ENCODE measurements around the gene AWAT2. TPM values are rescaled to one million over a fixed set of nuclear protein-coding genes. Genes with fewer than 3 reads are reported as not detected.

The AWAT2 gene
- total and polyA plus RNA-seq, 2 experiments from 2014 or later = not detected

DNA sequence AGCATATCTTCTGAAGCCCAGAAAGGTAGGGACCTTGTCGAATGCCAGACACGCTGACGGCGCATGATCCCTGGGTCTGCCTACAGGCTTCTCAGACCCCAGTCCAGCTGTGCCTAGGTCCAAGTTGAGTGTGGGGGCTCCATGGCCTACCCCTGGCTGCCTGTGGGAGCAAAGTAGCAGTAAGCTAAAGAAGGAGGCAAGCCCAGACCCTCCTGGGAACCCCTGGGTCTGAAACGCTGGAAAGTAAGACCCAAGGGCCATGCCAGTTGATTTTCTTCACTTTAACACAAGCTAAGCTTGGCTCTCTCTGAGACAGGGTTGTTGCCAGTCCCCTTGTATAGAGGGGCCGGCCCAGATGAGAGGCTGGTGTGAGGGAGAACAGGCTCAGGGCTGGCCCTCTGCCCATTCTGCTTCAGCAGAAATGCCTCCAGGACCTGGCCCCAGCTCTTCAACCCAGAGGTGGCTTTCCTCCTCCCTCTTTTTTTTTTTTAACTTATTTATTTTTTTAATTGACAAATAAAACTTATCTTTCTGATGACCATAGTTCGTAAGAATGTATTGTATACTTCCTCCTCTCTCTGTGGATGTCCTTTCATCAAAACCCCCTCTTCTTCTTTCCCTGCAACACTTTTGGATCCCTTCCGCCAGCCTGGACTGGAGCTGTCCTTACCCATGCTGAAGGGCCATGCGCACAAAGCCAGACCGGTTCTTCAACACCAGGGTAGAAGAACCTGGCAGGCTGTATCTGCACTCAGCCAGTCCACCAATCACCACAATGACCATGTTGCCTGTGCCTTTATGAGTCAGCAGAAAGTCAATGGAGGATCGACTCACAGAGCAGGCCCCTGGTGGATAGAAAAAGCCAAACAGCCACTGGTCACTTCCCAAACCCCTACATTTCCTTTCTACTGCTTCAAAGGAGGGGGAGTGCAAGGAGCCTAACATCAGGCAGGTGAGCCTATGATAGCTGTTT is 7.1 kb downstream of the AWAT2 start (continued):
- TF ChIP-seq, protein P1, sequence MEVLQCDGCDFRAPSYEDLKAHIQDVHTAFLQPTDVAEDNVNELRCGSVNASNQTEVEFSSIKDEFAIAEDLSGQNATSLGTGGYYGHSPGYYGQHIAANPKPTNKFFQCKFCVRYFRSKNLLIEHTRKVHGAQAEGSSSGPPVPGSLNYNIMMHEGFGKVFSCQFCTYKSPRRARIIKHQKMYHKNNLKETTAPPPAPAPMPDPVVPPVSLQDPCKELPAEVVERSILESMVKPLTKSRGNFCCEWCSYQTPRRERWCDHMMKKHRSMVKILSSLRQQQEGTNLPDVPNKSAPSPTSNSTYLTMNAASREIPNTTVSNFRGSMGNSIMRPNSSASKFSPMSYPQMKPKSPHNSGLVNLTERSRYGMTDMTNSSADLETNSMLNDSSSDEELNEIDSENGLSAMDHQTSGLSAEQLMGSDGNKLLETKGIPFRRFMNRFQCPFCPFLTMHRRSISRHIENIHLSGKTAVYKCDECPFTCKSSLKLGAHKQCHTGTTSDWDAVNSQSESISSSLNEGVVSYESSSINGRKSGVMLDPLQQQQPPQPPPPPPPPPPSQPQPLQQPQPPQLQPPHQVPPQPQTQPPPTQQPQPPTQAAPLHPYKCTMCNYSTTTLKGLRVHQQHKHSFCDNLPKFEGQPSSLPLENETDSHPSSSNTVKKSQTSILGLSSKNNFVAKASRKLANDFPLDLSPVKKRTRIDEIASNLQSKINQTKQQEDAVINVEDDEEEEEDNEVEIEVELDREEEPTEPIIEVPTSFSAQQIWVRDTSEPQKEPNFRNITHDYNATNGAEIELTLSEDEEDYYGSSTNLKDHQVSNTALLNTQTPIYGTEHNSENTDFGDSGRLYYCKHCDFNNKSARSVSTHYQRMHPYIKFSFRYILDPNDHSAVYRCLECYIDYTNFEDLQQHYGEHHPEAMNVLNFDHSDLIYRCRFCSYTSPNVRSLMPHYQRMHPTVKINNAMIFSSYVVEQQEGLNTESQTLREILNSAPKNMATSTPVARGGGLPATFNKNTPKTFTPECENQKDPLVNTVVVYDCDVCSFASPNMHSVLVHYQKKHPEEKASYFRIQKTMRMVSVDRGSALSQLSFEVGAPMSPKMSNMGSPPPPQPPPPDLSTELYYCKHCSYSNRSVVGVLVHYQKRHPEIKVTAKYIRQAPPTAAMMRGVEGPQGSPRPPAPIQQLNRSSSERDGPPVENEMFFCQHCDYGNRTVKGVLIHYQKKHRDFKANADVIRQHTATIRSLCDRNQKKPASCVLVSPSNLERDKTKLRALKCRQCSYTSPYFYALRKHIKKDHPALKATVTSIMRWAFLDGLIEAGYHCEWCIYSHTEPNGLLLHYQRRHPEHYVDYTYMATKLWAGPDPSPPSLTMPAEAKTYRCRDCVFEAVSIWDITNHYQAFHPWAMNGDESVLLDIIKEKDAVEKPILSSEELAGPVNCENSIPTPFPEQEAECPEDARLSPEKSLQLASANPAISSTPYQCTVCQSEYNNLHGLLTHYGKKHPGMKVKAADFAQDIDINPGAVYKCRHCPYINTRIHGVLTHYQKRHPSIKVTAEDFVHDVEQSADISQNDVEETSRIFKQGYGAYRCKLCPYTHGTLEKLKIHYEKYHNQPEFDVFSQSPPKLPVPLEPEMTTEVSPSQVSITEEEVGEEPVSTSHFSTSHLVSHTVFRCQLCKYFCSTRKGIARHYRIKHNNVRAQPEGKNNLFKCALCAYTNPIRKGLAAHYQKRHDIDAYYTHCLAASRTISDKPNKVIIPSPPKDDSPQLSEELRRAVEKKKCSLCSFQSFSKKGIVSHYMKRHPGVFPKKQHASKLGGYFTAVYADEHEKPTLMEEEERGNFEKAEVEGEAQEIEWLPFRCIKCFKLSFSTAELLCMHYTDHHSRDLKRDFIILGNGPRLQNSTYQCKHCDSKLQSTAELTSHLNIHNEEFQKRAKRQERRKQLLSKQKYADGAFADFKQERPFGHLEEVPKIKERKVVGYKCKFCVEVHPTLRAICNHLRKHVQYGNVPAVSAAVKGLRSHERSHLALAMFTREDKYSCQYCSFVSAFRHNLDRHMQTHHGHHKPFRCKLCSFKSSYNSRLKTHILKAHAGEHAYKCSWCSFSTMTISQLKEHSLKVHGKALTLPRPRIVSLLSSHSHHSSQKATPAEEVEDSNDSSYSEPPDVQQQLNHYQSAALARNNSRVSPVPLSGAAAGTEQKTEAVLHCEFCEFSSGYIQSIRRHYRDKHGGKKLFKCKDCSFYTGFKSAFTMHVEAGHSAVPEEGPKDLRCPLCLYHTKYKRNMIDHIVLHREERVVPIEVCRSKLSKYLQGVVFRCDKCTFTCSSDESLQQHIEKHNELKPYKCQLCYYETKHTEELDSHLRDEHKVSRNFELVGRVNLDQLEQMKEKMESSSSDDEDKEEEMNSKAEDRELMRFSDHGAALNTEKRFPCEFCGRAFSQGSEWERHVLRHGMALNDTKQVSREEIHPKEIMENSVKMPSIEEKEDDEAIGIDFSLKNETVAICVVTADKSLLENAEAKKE (CRISPR knock-in tag; IDR thresholded peaks at IDR 0.05) = no peak
- TF ChIP-seq ZNF114 (CRISPR knock-in tag; IDR thresholded peaks at IDR 0.05) (no peak), EZH2 (IDR thresholded peaks at IDR 0.05; ENCODE audit: low read depth, unreplicated experiment) (no peak), NANOG (IDR thresholded peaks at IDR 0.05; ENCODE audit: borderline replicate concordance) (no peak), POLR2AphosphoS5 (IDR thresholded peaks at IDR 0.05; ENCODE audit: low read depth) (no peak)
- TF ChIP-seq, protein P2, sequence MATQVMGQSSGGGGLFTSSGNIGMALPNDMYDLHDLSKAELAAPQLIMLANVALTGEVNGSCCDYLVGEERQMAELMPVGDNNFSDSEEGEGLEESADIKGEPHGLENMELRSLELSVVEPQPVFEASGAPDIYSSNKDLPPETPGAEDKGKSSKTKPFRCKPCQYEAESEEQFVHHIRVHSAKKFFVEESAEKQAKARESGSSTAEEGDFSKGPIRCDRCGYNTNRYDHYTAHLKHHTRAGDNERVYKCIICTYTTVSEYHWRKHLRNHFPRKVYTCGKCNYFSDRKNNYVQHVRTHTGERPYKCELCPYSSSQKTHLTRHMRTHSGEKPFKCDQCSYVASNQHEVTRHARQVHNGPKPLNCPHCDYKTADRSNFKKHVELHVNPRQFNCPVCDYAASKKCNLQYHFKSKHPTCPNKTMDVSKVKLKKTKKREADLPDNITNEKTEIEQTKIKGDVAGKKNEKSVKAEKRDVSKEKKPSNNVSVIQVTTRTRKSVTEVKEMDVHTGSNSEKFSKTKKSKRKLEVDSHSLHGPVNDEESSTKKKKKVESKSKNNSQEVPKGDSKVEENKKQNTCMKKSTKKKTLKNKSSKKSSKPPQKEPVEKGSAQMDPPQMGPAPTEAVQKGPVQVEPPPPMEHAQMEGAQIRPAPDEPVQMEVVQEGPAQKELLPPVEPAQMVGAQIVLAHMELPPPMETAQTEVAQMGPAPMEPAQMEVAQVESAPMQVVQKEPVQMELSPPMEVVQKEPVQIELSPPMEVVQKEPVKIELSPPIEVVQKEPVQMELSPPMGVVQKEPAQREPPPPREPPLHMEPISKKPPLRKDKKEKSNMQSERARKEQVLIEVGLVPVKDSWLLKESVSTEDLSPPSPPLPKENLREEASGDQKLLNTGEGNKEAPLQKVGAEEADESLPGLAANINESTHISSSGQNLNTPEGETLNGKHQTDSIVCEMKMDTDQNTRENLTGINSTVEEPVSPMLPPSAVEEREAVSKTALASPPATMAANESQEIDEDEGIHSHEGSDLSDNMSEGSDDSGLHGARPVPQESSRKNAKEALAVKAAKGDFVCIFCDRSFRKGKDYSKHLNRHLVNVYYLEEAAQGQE (IDR thresholded peaks at IDR 0.05; ENCODE audit: unreplicated experiment) = no peak

Measured in GM23338 (cell line).